Pons (tissue), 1 donor: ENCODE results near the gene SLC48A1.

Experiments used
- DNase-seq: peaks from one replicate; pipeline ENCODE4 v3.0.0-alpha.2; 2016; ENCODE audit warnings: low spot score

The SLC48A1 gene

DNA sequence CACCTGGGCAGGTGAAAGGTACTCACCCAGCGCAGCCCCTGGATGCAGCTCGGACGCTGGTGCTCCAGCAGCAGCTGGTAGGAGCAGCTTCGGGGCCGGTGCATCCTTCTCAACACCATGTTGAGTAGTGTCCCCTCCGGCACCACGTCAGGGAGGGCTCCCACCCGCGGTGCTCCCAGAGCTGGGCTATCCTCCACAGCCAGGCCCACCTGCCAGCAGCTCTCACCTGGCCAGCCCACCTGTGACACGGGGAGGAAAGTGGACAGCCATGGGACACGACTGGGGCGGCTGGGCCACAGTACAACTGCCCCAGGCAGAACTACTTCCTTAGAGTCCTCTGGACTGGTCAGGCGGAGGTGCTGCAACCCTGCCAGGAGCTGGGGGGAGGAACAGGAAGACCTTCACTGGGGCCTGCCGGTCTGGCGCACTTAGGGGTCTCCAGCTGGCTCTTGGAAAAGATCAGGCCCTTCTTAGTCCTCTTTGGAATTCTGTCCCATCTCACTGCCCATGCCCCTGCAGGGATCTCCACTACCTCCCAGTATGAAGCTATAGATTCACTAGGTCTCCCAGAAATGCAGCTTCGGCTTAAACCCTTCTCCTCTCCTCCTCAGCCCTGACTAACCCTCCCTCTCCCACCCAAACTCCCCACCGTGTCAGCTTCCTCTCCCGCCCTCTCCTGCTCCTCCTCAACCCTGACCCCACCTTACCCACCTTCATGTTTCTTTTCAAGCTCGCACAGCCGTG lies 15.0 kb upstream of the SLC48A1 start:
- DNase-seq: peak; percentile 53

DNA sequence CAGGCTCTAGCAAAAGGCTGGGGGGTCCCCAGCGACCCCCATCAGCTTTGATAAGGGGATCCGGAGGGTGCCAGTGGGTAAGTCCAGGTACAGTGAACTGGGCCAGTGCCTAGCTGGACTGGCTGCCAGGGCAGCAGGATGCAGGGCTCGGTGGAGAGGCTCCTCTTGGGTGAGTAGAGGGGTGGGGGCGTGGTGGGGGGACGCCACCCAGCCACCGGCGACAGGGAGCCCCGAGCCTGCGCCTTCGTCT lies 14.5 kb upstream of the SLC48A1 start:
- no peak for DNase-seq

DNA sequence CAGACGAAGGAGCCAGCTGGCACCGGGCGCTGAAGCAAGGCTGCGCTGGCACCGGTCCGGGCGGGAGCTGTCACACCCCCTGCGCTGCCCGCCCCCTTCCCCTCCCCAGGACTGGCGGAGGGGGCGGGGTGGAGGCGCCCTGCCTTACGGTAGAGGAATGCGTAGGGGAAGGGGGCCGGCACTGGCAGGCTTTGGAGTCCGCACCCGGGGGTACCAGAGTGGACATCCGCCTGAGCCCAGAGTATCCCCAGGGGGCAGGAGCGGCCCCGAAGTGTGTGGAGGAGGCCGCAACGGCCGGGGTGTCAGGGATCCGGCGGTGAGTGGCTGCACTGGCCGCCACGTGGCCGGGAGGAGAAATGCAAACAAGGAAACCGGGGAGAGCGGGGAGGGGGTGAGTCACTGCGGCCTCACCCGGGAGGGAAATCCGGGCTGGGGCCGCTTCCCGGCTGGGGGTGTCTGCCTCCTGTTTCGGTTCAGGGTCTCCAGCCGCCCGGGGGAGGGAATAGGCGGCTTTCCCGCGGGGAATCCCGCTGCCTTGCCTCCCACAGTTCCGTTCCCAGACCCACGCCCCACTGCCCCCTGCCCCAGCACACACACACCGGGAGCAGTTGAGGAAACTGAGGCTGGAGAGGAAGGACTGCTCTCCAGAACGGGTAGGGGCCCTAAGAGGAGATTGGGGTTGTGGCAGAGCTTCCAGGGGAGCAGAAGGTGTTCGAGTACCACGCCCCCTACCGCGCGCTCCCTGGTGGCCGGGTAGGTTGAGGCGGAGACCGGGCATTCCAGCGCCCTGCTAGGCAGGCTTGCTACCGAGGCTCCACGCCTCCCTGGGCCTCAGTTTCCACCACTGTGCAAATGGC lies 14.0 kb upstream of the SLC48A1 start, which contains the start of gene RAPGEF3:
TSS of gene RAPGEF3 (minus strand) at position 47 of the 857 bp plus-strand sequence. CDS start 324 bp downstream, outside the sequence.
- DNase-seq: peak; percentile 88

DNA sequence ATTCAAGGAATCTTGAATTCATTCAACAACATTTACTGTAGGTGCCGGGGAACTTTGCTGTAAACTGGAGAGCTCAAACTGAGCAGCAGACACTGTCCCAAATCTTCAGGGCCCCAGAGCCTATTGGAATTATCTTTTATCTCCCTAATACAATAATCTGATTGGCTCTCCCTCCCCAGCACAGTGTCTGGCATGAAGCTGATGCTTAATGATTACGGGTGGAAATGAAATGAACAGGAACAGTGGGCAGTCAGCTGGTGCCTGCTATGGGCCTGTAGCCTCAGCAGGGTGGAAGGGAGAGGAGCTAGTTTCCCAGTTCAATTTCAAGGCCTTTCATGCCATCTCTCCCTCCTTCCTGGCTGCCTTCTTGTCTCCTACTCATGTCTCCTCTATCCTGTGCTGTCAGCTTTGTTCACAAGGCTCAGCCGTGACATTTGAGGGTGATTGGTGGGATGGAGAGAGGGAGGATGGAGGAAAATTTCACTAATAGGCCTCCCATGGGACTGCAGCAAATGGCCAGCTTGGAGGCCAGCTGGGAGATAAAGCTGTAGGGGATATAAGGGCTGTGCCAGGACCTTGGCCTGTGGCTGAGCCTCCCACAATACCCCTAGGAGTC lies 10.1 kb upstream of the SLC48A1 start:
- no peak for DNase-seq

DNA sequence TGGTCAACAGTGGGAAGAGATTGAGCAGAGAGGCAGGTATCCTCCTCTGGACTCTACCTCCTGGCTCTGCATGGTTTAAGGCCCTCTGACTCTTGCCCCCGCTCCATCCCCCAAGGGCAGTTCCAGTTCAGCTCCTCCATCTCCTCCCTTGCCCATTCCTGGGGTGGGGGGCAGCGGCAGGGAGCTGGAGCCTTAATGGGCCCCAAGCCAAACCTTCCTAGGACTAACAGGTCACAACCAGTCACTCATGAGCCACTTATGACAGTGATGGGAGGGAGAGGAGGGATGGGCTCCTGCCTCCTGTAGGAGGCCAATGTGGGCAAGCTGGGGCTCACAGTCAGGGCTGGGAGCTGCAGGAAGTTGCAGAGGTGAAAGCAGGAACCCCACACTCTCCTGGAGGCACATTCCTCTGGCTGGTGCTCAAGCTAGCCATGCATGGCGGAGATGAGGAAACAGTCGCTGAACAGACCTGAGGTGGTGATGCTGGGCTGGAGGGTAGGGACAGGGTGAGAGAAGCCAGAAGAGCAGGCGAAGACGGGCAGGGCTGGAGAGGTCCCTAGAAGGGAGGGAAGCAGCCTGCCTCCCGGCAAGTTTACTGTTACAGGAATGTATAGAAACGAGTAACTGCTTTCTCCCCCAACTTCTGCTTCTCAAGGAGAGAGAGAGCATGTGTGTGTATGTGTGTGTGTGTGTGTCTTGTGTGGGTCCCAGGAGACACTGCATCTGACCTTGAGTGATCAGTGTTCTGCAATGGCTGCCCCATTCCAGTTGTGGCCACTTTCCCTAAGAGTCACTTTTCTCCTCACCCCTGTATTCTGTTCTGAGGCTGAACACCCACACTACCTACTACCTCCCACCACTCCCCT lies 9.3 kb upstream of the SLC48A1 start:
- no peak for DNase-seq

DNA sequence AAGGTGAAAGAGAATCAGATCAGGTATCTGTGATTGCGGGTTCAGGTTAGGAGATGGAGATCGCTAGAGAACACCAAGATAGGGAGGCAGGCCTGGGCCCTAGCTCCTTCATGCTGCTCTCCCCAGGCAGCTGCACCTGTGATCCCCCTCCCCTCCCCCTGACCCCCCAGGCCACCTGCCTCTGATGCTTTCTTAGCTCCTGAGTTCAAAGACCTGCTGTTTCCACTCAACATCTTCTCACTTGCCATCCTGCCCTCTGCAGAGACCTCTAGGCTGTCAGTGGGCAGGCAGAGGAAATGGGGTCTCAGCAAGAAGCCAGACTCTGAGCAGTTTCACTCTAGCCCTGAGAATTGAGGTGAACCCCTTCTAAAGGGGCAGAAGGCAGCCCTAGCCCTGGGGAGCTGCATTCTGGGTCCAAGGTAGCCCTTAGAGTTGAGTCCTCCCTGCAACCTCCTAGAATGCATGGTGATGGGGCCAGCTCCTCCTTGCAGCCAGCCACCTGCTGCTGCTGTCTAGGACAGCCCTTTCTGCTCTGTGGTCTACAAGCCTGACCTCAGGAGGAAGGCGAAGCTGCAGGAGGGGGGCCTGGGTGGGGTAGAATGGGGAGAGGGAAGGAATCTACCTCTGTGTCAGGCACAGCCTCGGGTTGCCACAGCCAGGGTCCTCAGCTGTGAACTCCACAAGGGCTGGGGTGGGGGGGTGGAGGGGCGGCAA lies 6.4 kb upstream of the SLC48A1 start:
- no peak for DNase-seq

DNA sequence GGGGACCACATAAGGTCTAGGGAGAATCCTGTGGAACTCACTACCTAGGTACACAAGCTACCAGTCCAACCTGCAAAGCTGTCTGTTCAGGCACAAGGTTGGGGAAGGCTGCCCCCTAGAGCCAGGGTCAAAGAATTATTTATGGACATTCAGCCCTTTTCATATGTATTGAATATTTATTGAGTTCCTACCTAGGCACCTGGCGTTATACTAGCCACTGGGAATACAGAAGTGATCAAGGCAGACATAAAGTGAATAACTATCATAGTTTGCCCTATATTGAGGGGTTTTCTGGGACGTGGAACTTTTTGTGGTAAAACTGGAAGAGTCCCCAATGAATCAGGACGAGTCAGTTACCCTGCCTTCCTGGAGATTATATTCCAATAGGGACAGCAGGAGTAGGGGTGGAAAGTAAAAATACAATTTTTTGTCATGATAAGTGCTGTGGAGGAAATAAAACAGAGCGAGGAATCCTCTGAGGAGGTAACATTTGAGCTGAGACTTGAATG lies 5.8 kb upstream of the SLC48A1 start:
- peak; percentile 84 for DNase-seq

DNA sequence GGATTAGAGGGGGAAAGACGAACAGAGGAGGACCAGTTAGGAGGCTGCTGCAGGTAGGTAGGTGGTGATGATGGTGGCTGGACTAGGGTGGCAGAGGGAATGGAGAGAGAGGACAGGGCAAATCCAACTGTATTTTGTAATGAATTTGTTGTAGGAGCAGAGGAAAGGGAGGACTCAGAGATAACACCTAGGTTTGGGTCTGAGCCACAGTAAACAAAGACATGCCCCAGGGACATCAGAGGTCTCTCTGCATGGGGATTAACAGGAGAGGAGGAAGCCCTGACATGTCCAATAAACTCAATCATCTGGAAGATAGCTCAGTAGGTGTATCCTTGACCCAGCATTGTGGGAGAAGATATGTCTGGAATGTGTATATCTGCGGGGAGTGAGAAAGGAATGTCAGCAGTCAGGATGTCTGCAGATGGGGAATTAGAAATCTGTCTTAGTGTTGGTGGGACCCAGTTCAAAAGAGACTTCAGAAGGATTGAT lies 4.7 kb upstream of the SLC48A1 start:
- DNase-seq: no peak

DNA sequence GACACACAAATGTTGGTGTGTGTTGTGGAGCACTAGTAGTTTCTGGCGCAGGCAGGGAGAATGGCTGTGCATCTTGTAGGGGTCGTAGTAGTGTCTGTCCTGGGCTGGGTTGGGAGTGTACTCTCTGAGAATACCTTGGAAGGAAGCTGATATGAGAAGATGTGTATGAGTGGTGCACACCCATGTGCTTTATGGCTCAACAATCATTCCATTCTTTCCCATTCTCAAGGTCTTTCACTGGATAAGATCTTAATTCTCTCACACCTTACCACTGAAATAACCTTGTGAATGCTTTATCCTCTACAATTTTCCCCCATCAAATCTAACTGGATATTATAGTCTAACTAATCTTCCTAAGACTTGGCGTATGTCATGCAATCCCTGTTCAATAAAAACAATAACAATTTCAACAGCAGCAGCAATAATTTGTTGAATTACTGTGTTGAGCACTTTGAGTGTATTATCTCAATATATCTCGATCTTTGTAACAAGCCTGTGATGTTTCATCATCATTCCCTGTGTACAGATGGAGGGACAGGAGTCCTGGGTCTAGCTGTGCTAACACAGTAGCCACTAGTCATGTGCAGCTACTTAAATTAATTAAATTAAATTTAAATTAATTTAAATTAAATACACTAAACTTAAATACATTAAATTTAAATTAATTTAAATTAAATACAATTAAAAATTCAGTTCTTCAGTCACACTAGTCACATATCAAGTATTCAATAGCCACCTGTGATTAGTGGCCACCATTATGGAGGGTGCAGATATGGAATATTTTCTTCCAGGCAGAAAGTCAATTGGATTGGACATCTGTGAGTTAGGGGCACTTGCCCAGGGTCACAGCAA lies 3.6 kb upstream of the SLC48A1 start:
- DNase-seq: no peak

DNA sequence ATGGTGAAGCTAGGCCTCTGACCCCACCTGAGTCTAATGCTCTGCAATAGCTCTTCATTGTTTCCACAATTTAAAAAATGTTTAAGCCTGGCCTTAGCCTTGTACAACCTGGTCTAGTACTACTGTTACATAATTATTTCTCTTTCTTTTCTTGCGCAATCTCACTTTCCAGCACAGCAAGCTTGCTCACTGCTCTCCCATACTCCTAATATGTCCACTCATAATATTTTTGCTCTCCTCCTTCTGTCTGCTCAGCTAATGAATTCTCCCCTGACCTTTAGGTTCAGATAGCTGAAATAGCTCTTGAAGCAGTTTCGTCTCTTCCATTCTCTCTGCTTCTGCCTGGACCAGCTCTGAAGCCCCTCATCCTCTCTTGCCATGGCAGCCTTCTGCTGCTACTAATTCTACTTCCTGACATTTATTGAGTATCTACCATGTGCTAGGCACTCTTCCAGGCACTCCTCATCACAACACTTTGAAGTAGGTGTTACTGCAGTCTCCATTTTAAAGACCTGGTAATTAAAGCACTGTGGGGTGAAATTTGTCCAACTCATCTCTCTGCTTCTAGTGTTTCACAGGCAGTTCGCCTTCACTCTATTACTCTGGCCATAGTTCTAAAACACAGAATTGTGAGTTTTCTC lies 2.8 kb upstream of the SLC48A1 start:
- DNase-seq: no peak

DNA sequence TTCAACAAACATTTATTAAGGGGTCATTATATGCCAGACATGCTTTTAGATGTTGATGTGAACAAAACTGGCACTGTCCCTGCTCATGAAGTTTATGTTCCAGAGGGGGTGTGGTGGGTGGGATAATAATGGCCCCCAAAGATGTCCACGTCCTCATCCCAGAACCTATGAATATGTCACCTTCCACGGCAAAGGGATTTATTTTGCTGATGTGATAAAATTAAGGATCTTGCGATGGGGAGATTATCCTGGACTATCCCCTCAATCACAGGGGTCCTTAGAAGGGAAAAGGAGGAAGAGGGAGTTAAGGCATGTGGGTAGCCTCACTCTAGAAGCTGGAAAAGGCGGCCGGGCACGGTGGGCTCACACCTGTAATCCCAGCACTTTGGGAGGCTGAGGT lies 1.7 kb upstream of the SLC48A1 start:
- no peak for DNase-seq

DNA sequence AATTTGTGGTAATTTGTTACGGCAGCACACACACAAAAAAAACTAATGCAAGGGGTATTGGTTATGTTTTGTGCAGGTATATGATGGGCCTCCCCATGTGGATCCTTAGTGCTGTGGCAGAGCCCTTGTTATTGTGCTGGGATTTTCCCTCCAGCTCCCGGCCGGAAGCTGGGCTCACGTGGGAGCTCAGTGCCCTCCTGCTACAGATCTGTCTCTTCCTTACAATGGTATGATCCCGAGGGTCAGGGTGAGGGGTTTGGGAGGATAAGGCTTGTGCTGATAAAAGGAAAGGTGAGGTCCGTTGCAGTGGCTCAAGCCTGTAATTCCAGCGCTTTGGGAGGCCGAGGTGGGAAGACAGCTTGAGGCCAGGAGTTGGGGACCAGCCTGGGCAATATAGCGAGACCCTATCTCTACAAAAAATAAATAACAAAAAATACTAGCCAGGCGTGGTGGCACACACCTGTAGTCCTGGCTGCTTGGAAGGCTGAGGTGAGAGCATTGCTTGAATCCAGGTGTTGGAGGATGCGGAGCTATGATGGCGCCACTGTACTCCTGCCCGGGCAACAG lies 861 bp upstream of the SLC48A1 start:
- DNase-seq: peak; percentile 67

DNA sequence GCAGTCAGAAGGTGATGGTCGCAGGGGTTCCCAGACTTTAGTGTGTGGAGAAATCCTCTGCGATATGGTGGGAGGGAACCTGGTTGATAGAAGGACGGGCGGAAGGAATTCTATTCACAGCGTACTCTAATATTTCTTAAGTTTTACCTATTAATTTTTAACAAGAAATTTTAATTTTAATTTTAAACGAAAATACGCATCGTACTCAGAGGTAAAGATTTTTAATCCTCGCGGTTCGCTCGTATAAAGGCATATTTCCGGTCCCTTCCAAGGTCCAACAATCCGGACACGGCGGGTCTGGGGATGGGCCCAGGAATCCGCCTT lies 338 bp upstream of the SLC48A1 start:
- no peak for DNase-seq

DNA sequence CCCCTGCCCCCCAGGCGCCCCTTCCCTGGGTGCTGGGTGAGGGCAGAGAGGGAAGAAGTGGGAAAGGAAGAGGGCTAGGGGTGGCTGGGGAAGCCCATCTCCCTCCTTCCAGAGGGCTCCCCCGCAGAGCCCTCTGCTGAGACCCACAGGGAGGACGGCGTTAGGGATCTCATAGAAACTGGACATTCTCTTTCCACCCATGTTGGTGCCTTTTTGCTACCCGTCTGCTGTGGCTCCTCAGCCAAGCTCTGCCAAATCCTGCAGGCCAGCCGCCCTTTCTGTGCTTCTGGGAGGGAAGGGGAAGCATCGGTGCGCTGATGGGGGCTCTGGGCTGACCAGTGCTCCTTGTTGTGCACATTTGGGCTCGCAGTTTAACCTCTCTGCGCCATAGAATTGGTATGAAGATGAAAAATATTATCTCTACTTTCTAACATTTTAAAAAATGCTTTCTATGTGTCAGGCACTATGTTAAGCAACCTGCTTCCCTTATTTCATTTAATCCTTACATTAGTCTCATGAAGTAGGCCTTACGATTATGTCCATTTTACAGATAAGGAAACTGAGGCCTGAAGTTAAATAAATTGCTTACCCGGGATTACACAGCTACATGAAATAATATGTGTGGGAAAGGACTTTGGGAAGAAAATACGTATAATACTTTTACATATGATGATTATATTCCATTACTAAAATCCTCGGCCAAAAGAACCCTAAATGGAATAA lies 981 bp downstream of the SLC48A1 start:
- no peak for DNase-seq

DNA sequence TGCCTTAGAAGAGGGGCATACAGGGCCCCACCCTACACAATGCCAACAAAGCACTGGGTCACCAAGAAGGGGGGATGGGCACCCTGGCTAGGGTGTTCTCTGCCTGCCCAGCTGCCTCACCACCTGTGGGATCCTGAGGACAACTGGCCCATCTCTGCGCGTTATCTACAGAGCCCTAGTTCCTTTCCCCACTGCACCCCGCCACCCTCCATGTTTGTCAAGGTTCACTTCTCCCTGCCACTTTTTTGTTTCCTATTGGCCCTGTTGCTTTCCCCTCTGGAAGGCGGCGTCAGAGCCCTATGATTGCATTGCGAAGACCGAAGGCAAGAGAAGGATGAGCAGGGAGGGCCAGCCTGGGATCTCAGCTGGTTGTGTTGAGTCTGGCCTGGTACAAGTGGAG lies 1.6 kb downstream of the SLC48A1 start:
- no peak for DNase-seq

DNA sequence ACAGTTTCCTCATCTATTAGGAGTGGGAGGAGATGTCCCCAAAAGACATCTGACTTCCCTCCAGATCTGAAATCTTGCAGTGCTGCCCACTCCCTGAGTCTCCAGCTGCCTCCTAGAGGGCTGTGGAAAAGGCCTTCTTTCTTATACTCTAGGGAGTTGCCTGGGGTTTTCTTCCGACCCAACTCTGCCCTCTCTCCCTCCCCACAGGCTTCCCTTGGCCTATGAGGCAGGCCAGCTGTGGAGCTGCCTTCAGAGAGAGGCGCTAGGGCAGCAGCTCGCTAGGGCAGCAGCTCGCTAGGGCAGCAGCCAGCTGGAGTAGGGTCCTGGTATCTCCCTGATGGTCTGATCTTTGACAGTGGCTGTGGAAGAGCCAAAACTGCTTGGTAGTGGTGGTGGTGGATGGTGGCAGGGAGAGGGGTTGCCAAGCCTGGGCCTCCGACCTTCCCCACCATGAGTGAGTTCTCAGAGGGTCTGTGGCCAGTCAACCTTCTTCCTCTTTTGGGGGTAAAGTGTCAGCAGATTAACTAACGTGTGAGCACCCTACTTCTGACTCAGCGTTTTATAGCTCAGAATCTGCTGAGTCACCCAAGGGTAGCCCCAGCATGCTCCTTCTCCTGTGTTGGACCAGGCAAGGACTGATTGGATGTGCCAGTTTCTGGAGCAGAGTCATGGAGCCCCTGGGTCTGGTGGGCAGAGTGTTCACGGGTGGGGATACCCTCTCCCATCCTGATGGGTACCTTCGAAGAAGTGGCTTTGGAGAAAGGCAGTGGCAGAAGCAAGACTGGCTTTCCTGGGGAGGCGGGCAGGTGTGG lies 2.3 kb downstream of the SLC48A1 start:
- peak; percentile 80 for DNase-seq

DNA sequence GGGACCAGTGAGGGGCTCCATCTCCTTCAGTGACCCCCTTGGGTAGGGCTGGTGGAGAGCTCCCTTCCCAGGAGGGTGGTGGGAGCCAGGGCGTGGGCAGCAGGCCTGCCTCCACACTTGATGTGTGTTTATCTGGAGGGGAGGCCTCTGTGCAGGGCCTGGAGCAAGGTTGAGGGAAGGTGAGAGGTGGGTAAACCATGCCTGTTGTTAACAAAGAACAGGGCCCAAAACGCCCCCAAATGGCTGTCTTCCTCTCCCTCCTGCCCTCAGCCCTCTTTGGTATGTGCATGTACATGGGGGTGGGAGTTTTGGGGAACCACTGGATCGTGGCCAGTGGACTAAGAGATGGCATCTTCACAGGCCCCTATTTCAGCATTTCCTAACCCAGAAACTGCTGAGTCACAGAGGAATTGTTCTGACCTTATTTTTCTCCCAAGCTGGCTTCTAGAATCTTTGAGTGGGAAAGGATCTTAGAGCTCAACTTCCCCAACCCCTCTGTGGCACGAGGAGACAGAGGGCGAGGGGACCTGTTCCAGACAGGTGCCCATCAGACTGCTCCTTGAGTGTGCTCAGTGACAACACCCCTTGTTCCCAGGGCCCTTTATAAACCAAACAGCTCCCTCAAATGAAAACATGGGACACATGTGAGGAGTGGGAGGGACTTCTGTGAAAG lies 3.6 kb downstream of the SLC48A1 start:
- peak; percentile 58 for DNase-seq
